Measurements from ENCODE around the gene C1orf52.

C1orf52 gene

GRCh38 chr1:85280636-85281035, 21.2 kb upstream of the C1orf52 start:
- no peak for DNase-seq (ENCODE audit: low read depth in 1 of 2, low spot score in 1 of 2)
- TF ChIP-seq POLR2AphosphoS5 (IDR thresholded peaks at IDR 0.05; ENCODE audit: low read depth) (no peak), GABPA (IDR thresholded peaks at IDR 0.05; ENCODE audit: low read depth) (no peak), REST (IDR thresholded peaks at IDR 0.05; ENCODE audit: insufficient replicate concordance, low read depth) (no peak), CTCF (IDR thresholded peaks at IDR 0.05; ENCODE audit: insufficient read depth, low read length) (no peak), SPI1 (IDR thresholded peaks at IDR 0.05; ENCODE audit: borderline replicate concordance, low read depth) (no peak)
- Histone ChIP-seq H3K4me3 (replicated peaks; ENCODE audit: insufficient read depth, low read length) (no peak overlapping the region), H3K27me3 (ENCODE audit: insufficient read depth, poor library complexity, severe bottlenecking) (no peaks in the 10 kb centered on the region), H3K27ac (replicated peaks) (no peak overlapping the region)

- Histone ChIP-seq H3K4me3 (replicated peaks; ENCODE audit: insufficient read depth, low read length) (no peak overlapping the region), H3K27ac (replicated peaks) (no peak overlapping the region), H3K27me3 (ENCODE audit: insufficient read depth, poor library complexity, severe bottlenecking) (no peaks in the 10 kb centered on the region)
- no peak for DNase-seq (ENCODE audit: low read depth in 1 of 2, low spot score in 1 of 2)
- TF ChIP-seq GABPA (IDR thresholded peaks at IDR 0.05; ENCODE audit: low read depth) (no peak), REST (IDR thresholded peaks at IDR 0.05; ENCODE audit: insufficient replicate concordance, low read depth) (no peak), POLR2AphosphoS5 (IDR thresholded peaks at IDR 0.05; ENCODE audit: low read depth) (no peak), CTCF (IDR thresholded peaks at IDR 0.05; ENCODE audit: insufficient read depth, low read length) (no peak), SPI1 (IDR thresholded peaks at IDR 0.05; ENCODE audit: borderline replicate concordance, low read depth) (no peak)
Observed at GRCh38 chr1:85279458-85280080, 20.1 kb upstream of the C1orf52 start.

- peak in 1 of 2 experiments; percentile 5 for DNase-seq (ENCODE audit: low read depth in 1 of 2, low spot score in 1 of 2)
- Histone ChIP-seq H3K4me3 (replicated peaks; ENCODE audit: insufficient read depth, low read length) (no peak overlapping the region), H3K27ac (replicated peaks) (no peak overlapping the region), H3K27me3 (ENCODE audit: insufficient read depth, poor library complexity, severe bottlenecking) (no peaks in the 10 kb centered on the region)
- TF ChIP-seq REST (IDR thresholded peaks at IDR 0.05; ENCODE audit: insufficient replicate concordance, low read depth) (no peak), GABPA (IDR thresholded peaks at IDR 0.05; ENCODE audit: low read depth) (no peak), POLR2AphosphoS5 (IDR thresholded peaks at IDR 0.05; ENCODE audit: low read depth) (no peak)
Observed at GRCh38 chr1:85278853-85279314, 19.4 kb upstream of the C1orf52 start.
